ENCODE data around the gene KIAA0513.
"Not testable (repeated sequence)": the region's sequence is repeated elsewhere in the genome, so short reads cannot be mapped to it uniquely, and the experiment has no call there.

Gene KIAA0513

GRCh38 chr16:85028685-85029407 lies 1.3 kb downstream of the KIAA0513 start:
- peak; percentile 51 to 63 for DNase-seq (ENCODE audit: low read depth in 2 of 2)

GRCh38 chr16:85029408-85029784 lies 1.8 kb downstream of the KIAA0513 start:
- DNase-seq (ENCODE audit: low read depth in 2 of 2) = peak in 1 of 2 donors; percentile 53

GRCh38 chr16:85029981-85030401 lies 2.4 kb downstream of the KIAA0513 start:
- no peak for DNase-seq (ENCODE audit: low read depth in 2 of 2)

GRCh38 chr16:85031451-85031850 lies 3.9 kb downstream of the KIAA0513 start:
- no peak for DNase-seq (ENCODE audit: low read depth in 2 of 2)

GRCh38 chr16:85032187-85032586 lies 4.6 kb downstream of the KIAA0513 start:
- not testable (repeated sequence) for DNase-seq (ENCODE audit: low read depth in 2 of 2)

GRCh38 chr16:85033171-85033570 lies 5.6 kb downstream of the KIAA0513 start:
- no peak for DNase-seq (ENCODE audit: low read depth in 2 of 2)

- DNase-seq (ENCODE audit: low read depth in 2 of 2) = no peak
Observed at GRCh38 chr16:85034591-85035433, 7.2 kb downstream of the KIAA0513 start.

- no peak for DNase-seq (ENCODE audit: low read depth in 2 of 2)
Observed at GRCh38 chr16:85036236-85037049, 8.8 kb downstream of the KIAA0513 start.

GRCh38 chr16:85037050-85037410 lies 9.4 kb downstream of the KIAA0513 start:
- DNase-seq (ENCODE audit: low read depth in 2 of 2) = no peak

- DNase-seq (ENCODE audit: low read depth in 2 of 2) = no peak
Observed at GRCh38 chr16:85037721-85038120, 10.1 kb downstream of the KIAA0513 start.

GRCh38 chr16:85040685-85041084 lies 13.1 kb downstream of the KIAA0513 start:
- DNase-seq (ENCODE audit: low read depth in 2 of 2) = no peak

GRCh38 chr16:85041219-85042166 lies 13.9 kb downstream of the KIAA0513 start:
- no peak for DNase-seq (ENCODE audit: low read depth in 2 of 2)

- no peak for DNase-seq (ENCODE audit: low read depth in 2 of 2)
Observed at GRCh38 chr16:85042167-85042526, 14.6 kb downstream of the KIAA0513 start.

- DNase-seq (ENCODE audit: low read depth in 2 of 2) = no peak
Observed at GRCh38 chr16:85042606-85043005, 15.0 kb downstream of the KIAA0513 start.

- no peak for DNase-seq (ENCODE audit: low read depth in 2 of 2)
Observed at GRCh38 chr16:85045077-85045476, 17.5 kb downstream of the KIAA0513 start.

GRCh38 chr16:85045641-85046471 lies 18.3 kb downstream of the KIAA0513 start:
- no peak for DNase-seq (ENCODE audit: low read depth in 2 of 2)

- no peak for DNase-seq (ENCODE audit: low read depth in 2 of 2)
Observed at GRCh38 chr16:85046472-85046916, 18.9 kb downstream of the KIAA0513 start.

GRCh38 chr16:85046931-85047866 lies 19.6 kb downstream of the KIAA0513 start:
- DNase-seq (ENCODE audit: low read depth in 2 of 2) = no peak

GRCh38 chr16:85047867-85048455 lies 20.4 kb downstream of the KIAA0513 start:
- no peak for DNase-seq (ENCODE audit: low read depth in 2 of 2)

Data from activated CD8-positive, alpha-beta memory T cell treated with anti-CD3 and anti-CD28 coated beads for 4 hours (primary cell).